Measurements from ENCODE around the gene METRN. TPM values are rescaled to one million over a fixed set of nuclear protein-coding genes. Genes with fewer than 3 reads are reported as not detected.
"Not testable (repeated sequence)": the region's sequence is repeated elsewhere in the genome, so short reads cannot be mapped to it uniquely, and the experiment has no call there.

Gene METRN
- total RNA-seq, 1 donor from 2014 or later = 6.1 TPM

DNA sequence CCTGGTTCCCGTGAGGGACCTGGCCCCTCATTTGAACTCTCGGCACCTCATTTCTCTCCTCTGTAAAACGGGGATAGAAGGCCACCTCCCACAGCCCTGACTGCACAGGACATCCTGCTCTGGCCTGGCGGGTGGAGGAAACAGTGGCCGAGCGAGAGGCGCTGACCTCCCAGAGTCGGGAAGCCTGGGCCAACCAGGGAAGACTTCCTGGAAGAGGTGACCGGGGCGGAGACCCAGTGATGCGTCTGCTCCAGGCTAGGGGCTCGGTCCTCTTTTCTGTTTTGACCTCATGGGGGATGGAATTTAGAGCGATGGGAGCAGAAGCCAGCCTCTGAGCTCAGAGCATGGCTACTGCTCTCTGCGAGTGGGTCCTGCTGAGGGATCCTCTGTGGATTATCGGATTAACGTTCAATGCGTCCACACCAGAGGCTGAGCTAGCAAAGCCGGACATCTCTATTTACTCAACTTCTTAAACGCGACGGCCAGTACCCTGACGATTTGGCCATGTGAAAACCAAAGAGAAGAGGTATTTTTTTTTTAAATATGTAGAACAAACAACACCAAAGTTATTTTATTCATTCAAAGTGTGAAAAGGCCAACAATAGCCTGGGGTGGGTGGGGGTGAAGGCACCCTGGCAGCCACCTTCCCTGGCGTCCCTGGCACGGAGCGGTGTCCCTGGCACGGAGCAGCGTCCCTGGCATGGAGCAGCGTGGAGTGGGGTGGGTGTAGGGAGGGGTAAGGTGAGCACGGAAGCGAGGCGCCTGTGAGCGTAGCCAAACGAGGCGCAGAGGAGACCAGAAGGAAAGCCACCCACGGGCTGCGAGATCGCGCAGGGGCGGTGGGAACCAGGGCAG, 36.5 kb downstream of the METRN start:
- intact Hi-C loops (cut with micrococcal nuclease) = no loop called here

DNA sequence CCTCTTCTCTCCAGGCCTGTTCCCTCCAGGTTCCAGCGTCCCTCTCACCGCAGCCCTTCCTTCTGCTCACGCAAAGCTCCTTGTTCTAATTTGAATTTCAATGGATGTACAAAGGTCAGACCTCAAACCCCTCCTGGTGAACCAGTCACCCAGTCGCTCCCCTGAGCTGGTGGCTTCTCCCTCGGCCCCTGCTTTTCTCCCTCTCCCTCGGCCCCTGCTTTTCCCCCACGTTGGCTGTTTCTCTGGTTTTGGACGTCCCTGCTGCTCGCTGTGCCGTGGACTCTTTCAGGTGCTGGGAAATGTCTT, 37.0 kb downstream of the METRN start:
- intact Hi-C loops (cut with micrococcal nuclease) = no loop called here

DNA sequence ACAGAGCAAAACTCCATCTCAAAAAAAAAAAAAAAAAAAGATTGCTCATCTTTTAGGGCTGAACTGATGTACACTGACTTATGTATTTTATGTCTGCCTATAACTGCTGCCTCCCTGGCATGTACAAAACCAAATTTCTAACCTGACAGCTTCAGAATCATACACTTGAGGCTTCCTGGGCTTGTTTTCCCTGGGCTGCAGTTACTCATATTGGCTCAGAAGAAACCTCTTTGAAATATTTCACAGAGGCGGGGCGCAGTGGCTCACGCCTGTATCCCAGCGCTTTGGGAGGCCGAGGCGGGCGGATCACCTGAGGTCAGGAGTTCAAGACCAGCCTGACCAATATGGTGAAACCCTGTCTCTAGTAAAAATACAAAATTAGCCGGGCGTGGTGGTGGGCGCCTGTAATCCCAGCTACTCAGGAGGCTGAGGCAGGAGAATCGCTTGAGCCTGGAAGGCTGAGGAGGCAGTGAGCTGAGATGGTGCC, 39.2 kb downstream of the METRN start:
- intact Hi-C loops (cut with micrococcal nuclease) = not testable (repeated sequence)

DNA sequence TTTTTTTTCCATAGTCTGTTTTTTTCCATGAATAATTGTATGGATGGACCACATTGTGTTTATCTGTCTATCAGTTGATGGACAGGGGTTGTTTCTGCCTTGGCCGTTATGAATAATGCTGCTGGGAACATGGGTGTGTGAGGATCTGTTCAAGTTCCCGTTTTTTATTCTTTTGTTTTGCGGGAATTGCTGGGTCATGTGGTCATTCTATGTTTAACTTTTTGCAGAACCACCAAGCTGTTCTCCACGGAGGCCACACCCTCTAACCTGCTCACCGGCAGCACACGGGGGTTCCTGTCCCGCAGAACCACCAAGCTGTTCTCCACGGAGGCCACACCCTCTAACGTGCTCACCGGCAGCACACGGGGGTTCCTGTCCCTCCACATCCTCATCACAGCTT, 39.7 kb downstream of the METRN start:
- intact Hi-C loops (cut with micrococcal nuclease) = no loop called here

DNA sequence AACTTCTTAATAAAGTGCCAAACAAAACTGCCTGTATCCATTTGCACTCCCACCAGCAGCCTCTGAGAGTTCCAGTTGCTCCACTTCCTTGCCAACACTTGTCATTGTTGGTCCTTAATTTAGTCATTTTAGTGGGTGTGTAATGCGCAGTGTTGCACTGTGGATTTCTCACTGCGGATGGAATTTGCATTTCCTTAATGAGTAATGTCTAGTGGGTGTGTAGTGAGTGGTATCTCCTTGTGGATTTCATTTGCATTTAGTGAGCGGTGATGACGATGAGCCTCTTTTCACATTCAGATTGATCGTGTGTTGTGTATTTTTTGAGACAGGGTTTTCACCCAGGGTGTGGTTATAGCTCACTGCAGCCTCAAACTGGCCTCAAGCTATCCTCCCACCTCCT, 41.5 kb downstream of the METRN start:
- intact Hi-C loops (cut with micrococcal nuclease) = no loop called here

DNA sequence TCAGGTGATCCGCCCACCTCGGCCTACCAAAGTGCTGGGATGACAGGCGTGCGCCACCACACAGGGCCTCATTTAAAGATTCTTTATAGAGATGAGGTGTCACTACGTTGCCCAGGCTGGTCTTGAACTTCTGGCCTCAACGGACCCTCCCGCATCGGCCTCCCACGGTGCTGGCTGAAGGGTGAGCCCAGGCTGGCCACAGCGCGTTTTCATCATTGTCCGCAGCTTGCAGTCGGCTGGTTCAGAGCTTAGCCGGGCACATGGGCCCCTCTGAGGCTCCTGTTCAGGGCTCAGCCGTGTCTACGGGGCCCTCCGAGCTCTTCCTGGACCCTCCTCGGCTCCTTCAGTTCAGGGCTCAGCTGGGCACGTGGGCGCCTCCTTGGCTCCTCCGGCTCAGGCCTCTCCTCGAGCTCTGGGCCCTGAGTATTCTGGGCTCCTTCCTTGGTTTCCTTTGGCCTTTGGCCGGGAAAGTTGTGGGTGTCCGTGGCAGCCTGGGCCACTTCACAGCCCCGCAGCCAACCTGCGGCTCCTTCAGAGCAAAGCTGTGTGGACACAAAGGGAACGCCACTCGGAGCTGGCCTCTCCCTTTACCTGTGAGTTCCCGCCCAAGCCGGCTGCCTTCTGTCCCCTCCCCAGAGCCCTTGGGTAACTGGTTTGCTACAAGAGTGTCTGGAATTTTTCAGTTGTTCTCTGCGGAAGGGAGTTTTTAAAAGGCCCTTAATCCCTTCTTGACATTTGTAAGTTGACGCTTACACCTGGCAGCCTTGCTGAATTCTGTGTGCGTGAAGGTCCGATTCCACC, 44.4 kb downstream of the METRN start:
- intact Hi-C loops (cut with micrococcal nuclease) = no loop called here

DNA sequence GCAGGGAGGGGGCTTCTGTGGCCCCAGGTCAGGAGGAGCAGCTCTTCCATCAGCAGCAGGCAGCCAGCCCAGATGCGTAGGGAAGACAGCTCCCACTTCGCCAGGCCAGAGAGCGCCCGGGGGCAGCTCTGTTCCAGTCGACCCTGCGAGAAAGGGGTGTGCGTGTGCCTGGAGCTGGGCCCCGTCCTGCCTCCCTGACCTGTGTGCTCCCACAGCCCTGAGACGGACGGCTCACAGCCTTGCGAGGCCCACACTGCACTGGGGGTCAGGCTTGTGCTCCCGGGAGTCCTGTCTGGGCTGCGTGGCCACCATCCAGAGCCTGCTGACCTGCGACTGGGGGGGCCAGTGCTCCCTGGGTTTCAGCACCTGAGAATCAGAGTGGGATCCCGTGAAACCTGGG, 45.1 kb downstream of the METRN start:
- intact Hi-C loops (cut with micrococcal nuclease) = no loop called here

DNA sequence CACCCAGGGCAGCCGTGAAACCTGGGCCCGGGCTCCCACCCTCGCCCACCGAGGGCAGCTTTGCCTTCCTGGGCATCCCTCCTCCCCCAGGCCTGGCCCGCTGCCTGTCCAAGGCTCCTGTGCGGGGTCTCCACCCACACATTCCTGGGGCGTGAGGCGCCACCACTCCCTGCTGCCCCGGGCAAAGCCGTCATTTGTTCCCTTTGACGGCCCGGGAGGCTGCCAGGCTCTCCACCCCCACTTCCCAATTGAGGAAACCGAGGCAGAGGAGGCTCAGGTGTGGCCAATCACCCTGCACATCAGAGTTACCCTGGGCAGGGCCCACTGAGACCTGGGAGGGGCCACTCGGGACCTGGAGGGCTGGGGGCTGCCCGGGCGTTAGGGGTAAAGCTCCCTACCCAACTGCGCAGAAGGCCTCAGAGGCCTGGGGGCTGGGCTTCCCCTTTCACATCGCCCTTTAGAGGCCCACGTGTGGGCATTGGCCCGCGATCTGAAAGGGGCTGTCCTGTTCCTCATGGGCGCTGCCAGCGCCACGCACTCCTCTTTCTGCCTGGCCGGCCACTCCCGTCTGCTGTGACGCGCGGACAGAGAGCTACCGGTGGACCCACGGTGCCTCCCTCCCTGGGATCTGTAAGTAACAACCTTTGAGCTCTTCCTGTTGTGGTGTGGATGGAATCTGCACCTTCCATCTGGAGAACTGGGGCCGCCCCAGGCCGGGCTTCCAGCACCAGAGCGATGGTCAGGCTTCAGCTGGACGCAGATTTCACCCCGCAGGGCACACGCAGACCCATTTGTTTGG, 45.8 kb downstream of the METRN start, which contains the start of gene MSLN:
TSS of gene MSLN (plus strand) at position 190 of the 799 bp plus-strand sequence. CDS start 1,947 bp downstream, outside the sequence.
- intact Hi-C loops (cut with micrococcal nuclease) = no loop called here

DNA sequence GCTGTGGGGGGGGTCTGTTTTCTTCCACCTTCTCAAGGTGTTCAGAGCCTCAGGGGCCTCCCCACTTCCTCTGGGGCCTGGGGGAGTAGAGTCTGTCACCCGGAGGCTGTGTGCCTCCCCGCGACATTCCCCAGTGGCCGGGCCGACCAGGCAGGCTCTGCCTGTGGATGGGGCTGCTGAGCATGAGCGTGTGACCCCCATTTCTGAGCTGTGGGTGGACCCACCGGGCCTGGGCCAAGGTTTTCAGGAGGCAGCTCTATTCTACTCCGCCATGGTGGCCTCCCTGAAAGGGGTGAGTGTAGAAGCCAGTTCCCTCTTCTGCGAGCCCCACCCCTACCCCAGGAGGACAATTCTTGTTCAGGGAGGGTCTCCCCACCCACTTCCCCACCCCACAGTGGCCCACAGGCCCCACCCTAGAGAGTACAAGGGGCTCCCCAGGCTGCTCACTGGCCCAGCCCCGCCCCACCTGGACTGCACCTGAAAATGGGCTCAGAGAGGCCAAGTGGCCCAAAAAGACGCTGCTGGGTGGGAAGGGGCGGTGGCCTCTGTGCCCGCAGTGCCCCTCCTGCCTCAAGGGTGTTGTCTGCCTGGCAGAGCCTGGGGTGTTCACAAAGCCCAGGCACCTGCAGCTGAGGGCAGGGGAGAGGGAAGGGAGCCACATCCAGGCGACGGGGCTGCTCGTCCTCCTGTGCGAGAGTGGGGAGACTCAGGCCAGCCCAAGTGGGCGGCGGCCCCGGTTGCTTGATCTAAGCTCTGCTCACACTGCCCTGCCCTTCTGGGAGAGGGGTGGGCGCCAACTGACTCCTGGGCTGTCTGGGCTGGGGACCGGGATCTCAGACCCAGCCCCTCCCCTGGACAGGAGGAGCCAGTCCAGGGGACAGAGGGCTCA, 47.0 kb downstream of the METRN start:
- intact Hi-C loops (cut with micrococcal nuclease) = no loop called here

DNA sequence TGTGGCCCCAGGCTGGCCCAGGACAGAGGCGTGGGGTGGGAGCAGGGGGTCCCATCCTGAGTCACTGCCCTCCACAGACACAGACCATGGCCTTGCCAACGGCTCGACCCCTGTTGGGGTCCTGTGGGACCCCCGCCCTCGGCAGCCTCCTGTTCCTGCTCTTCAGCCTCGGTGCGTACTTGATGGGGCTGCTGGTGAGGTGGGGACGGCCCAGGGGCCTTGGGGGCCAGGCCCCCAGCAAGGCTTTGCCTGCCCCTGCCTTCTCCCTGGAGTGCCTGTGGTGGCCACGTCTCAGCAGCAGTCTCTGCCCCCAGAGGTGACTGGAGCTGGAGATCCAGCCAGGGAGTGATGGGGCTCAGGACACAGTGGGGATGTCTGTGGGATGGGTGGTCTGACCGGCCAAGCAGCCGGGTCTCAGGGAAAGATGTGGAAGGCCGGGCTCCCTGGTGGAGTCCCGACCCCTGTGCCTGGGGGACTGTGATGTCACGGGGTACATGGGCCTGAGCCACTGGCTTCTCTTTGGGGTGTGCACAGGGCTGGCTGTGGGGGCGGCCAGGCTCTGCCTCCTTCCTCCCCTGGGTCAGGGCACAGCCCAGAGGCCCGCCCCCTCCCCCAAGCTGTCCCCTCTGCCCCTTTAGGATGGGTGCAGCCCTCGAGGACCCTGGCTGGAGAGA, 47.8 kb downstream of the METRN start:
- intact Hi-C loops (cut with micrococcal nuclease) = no loop called here

DNA sequence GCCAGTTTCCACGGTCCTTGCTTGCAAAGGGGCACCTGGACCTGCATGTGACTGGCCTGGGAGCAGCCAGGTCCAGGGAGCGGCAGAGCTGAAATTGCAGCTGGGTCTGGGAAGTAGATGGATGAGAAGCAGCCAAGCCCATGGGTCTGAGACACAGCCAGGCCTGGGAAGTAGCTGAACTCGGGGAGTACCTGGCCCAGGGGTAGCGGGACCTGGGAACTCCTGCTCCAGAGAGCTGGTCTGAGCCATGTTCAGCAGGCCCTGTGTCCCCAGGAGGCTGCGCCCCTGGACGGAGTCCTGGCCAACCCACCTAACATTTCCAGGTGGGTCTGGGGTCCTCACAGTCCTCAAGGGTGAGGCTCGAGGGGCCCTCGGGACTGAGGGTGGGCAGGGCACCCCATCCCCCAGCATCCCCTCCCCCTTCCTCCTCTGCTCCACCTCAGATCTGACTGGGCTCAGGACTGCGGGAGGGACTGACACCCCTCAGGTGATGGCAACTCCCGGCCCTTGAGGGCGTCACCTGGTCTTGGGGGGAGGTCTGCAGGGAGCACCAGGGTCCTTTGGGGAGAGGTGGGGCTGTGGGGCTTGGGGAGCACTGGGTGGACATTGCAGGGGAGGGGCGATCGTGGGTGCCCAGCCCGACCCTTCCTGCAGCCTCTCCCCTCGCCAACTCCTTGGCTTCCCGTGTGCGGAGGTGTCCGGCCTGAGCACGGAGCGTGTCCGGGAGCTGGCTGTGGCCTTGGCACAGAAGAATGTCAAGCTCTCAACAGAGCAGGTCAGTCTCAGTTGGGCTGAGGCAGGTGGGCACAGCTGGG, 48.7 kb downstream of the METRN start:
- intact Hi-C loops (cut with micrococcal nuclease) = no loop called here

DNA sequence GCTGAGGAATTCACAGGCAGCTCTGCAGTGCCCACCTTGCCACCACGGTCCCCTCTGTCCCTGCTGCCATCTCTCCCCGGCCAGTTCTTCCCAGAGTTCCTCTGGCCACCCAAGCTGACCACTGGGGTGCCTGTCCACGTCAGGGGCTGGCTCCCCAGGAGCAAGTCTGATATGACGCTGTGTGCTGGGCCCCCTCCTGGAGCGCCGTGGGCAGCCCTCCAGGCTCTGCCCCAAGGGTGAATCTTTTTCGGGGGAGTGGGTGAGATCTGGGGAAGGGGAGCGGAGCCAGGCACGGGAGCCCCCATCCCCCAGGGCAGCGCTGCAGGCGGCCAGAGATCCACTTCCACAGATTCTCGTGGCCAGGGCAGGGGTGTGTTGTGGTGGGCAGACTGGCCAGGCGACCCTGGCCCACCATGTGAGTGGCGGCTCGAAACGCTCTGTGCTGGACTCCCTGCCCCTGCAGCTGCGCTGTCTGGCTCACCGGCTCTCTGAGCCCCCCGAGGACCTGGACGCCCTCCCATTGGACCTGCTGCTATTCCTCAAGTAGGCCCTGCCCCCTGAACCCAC, 49.3 kb downstream of the METRN start:
- intact Hi-C loops (cut with micrococcal nuclease) = no loop called here

DNA sequence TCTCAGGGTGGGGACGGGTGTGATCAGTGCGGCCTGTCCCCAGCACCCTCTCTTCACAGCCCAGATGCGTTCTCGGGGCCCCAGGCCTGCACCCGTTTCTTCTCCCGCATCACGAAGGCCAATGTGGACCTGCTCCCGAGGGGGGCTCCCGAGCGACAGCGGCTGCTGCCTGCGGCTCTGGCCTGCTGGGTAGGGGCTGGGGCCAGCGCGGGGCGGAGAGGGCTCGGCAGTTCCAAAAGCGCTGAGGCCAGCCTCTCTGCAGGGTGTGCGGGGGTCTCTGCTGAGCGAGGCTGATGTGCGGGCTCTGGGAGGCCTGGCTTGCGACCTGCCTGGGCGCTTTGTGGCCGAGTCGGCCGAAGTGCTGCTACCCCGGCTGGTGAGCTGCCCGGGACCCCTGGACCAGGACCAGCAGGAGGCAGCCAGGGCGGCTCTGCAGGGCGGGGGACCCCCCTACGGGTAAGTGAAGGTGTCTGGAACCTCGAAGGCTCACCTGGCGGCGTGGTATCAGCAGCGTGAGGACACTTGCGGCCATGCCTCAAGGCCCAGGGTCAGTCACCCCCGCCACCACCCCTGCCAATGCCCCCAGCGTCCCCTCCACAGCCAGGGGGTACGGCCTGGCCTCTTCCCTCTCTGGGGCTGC, 50.0 kb downstream of the METRN start:
- intact Hi-C loops (cut with micrococcal nuclease) = no loop called here

DNA sequence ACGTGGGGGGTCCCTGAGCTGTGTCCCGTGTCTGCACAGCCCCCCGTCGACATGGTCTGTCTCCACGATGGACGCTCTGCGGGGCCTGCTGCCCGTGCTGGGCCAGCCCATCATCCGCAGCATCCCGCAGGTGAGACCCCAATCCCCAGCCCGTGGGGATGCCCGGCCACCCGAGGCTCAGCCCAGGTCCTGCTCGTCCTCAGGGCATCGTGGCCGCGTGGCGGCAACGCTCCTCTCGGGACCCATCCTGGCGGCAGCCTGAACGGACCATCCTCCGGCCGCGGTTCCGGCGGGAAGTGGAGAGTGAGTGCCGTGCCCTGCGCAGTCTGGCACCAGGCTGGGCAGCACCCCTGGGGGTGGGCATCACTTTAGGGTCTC, 50.6 kb downstream of the METRN start:
- intact Hi-C loops (cut with micrococcal nuclease) = no loop called here

DNA sequence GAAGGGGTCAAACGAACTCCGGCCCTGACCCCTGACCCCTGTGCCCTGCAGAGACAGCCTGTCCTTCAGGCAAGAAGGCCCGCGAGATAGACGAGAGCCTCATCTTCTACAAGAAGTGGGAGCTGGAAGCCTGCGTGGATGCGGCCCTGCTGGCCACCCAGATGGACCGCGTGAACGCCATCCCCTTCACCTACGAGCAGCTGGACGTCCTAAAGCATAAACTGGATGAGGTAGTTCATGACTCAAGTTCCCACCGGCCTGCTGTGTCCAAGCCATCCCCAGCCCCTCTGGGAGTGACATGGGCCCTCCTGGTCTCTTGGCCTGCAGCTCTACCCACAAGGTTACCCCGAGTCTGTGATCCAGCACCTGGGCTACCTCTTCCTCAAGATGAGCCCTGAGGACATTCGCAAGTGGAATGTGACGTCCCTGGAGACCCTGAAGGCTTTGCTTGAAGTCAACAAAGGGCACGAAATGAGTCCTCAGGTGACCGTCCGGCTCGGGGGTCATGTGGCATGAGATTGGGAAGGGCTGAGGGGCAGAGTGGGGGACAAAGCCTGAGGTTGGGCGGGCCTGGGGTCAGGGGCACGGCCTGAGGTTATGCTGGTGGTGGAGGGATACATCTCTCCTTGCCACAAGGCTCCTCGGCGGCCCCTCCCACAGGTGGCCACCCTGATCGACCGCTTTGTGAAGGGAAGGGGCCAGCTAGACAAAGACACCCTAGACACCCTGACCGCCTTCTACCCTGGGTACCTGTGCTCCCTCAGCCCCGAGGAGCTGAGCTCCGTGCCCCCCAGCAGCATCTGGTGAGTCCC, 51.3 kb downstream of the METRN start:
- intact Hi-C loops (cut with micrococcal nuclease) = no loop called here

DNA sequence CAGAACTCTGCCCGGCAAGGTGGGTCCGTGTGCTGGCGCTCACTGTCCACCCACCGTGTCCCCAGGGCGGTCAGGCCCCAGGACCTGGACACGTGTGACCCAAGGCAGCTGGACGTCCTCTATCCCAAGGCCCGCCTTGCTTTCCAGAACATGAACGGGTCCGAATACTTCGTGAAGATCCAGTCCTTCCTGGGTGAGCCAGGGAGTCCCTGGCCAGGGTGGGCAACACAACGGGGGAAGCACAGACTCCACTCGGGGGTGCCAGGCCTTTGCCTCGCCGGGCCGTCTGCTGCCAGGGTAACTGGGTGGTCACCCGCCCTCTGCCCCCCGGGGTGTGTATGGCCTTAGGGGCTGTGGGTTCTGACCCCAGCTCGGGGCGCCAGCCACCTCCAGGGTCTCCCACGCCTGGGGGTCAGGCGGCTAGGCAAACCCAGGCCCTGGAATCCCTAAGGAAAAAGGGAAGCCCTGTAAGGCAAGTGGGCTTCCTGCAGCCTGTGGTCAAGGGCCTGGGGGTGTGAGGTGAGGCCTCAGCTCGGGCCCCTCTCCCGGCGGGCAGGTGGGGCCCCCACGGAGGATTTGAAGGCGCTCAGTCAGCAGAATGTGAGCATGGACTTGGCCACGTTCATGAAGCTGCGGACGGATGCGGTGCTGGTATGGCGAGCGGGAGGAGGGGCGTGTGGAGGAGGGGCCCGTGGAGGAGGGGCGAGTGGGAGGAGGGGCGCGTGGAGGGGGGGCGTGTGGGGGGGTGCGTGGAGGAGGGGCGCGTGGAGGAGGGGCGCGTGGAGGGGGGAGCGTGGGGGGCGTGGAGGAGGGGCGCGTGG, 52.1 kb downstream of the METRN start:
- intact Hi-C loops (cut with micrococcal nuclease) = no loop called here

DNA sequence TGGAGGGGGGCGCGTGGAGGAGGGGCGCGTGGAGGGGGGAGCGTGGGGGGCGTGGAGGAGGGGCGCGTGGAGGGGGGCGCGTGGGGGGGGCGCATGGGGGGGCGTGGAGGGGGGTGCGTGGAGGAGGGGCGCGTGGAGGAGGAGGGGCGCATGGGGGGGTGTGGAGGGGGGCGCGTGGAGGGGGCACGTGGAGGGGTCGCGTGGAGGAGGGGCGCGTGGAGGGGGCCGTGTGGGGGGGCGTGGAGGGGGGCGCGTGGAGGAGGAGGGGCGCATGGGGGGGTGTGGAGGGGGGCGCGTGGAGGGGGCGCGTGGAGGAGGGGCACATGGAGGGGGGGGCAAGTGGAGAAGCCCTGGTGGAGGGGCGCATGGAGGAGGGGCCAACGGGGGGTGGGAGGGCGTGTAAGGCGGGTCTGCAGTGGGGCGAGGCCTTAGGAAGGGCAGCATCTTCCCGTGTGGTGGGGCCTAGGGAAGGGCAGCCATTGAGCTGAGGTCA, 52.9 kb downstream of the METRN start:
- intact Hi-C loops (cut with micrococcal nuclease) = no loop called here

Data from T-helper 1 cell treated with Interleukin-12 subunit alpha and Interleukin-12 subunit beta and Interleukin-4 antibody, amounts not matched to agents 30 ng/mL and 1 ng/mL, for 36 hours (primary cell).